Endothelial cell (in vitro differentiated cells): Measurements from ENCODE around the gene CAMK1D. TPM values are rescaled to one million over a fixed set of nuclear protein-coding genes. Genes with fewer than 3 reads are reported as not detected.

Experiments used
- DNase-seq: peaks from one replicate; pipeline ENCODE4 v3.0.0; 2021; ENCODE audit warnings: low spot score
- H3K27ac Mint-ChIP-seq: one replicate; pipeline ENCODE4 v1.8.0; 2021; ENCODE audit warnings: mixed read lengths, inconsistent platforms; ENCODE audit not compliant: unreplicated experiment
- H3K27me3 Mint-ChIP-seq: one replicate; pipeline ENCODE4 v1.8.0; 2021; ENCODE audit warnings: mild to moderate bottlenecking, moderate library complexity, mixed read lengths, inconsistent platforms; ENCODE audit not compliant: unreplicated experiment
- H3K36me3 Mint-ChIP-seq: one replicate; pipeline ENCODE4 v1.8.0; 2021; ENCODE audit warnings: mild to moderate bottlenecking, low read depth, mixed read lengths, inconsistent platforms; ENCODE audit not compliant: unreplicated experiment
- H3K4me1 Mint-ChIP-seq: one replicate; pipeline ENCODE4 v1.8.0; 2021; ENCODE audit warnings: mild to moderate bottlenecking, mixed read lengths, inconsistent platforms; ENCODE audit not compliant: unreplicated experiment
- H3K4me3 Mint-ChIP-seq: one replicate; pipeline ENCODE4 v1.8.0; 2021; ENCODE audit warnings: mild to moderate bottlenecking, mixed read lengths, inconsistent platforms; ENCODE audit not compliant: unreplicated experiment
- H3K9me3 Mint-ChIP-seq: one replicate; pipeline ENCODE4 v1.8.0; 2021; ENCODE audit warnings: mixed read lengths, inconsistent platforms; ENCODE audit not compliant: unreplicated experiment
- total RNA-seq: library from RNA; stranded (reverse); fragmentation: NEBNext Ultra II Directional; extraction: Animal tissue kit (Norgen Biotek cat#: 25700); gene quantifications from one replicate; pipeline ENCODE4 v1.2.1, GENCODE V29; 2021; ENCODE audit not compliant: unreplicated experiment
- TF ChIP-seq, protein P1 (sequence below): fragments of 200-600 bp; sonication (generic); IDR thresholded peaks from one replicate; pipeline ENCODE4 v1.5.0; 2021; ENCODE audit warnings: antibody characterized with exemption; ENCODE audit not compliant: unreplicated experiment

Gene CAMK1D
- total RNA-seq, 1 donor from 2014 or later: 4.1 TPM

DNA sequence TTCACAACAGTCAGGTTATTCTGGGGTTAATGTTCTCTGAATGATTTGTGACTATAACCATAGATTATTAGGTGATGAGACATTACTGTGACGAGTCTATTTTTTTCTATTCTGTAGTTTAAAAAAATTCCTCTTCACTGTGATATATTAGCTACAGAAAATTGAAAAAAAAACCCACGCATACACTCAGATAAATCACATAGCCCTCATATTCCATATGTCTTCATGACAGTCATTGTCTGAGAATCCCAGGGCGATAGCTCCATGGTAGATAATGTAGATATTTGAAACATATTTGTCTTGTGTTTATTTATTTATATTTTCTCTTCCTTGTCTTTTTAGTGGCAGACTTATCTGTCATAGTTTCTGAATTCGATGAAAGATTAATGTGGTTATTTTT, 110.0 kb downstream of the CAMK1D start:
- Mint-ChIP-seq H3K36me3 (no peaks in the 10 kb centered on the region), H3K27me3 (no peaks in the 10 kb centered on the region), H3K4me3 (no peak overlapping the region), H3K27ac (no peak overlapping the region), H3K9me3 (no peaks in the 10 kb centered on the region), H3K4me1 (peaks cover 8% of the 10 kb centered on the region)
- DNase-seq: no peak
- TF ChIP-seq, protein P1, sequence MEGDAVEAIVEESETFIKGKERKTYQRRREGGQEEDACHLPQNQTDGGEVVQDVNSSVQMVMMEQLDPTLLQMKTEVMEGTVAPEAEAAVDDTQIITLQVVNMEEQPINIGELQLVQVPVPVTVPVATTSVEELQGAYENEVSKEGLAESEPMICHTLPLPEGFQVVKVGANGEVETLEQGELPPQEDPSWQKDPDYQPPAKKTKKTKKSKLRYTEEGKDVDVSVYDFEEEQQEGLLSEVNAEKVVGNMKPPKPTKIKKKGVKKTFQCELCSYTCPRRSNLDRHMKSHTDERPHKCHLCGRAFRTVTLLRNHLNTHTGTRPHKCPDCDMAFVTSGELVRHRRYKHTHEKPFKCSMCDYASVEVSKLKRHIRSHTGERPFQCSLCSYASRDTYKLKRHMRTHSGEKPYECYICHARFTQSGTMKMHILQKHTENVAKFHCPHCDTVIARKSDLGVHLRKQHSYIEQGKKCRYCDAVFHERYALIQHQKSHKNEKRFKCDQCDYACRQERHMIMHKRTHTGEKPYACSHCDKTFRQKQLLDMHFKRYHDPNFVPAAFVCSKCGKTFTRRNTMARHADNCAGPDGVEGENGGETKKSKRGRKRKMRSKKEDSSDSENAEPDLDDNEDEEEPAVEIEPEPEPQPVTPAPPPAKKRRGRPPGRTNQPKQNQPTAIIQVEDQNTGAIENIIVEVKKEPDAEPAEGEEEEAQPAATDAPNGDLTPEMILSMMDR: no peak

DNA sequence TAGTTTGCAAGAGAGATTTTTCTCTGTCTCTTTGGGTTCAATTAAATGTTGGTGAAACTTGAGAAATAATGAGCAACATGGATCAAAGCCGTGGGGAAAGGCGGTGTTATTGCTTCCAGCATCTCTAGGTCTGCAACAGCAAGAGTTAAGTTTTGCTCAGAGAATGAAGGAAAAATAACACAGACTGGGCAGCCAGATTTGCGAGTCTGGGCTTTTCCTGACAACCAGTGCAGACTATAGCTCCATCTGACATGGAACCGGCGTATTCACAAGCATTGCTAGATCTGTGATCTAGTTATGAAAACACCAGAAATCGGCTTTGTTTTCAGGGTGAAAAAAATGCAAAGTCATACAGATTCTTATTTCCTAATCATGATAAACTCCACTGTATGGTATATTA, 110.4 kb downstream of the CAMK1D start:
- no peak for DNase-seq
- no peaks in the 10 kb centered on the region for H3K36me3 Mint-ChIP-seq
- TF ChIP-seq, protein P1: no peak
- H3K27ac Mint-ChIP-seq: no peak overlapping the region
- H3K4me3 Mint-ChIP-seq: no peak overlapping the region
- no peaks in the 10 kb centered on the region for H3K27me3 Mint-ChIP-seq
- no peaks in the 10 kb centered on the region for H3K9me3 Mint-ChIP-seq
- peaks cover 8% of the 10 kb centered on the region for H3K4me1 Mint-ChIP-seq

DNA sequence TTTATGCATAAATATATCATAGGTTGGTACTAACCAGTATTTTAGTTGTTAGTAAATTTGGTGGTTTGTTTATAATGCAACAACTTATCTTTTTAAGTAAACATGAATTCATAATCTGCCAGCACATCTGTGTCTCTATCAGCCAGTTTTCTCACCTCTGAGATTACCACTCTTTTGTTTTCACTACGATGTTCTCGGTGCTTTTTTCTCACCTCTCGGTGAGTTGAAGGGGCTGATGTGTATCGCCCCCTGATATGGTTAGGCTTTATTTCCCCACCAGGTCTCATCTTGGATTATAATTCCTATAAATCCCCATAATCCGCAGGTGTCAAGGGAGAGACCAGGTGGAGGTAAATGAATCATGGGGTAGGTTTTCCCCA, 114.1 kb downstream of the CAMK1D start:
- Mint-ChIP-seq H3K27me3 (no peaks in the 10 kb centered on the region), H3K27ac (no peak overlapping the region), H3K4me3 (no peak overlapping the region), H3K9me3 (no peaks in the 10 kb centered on the region), H3K4me1 (peaks cover 8% of the 10 kb centered on the region), H3K36me3 (no peaks in the 10 kb centered on the region)
- TF ChIP-seq, protein P1: no peak
- DNase-seq: no peak

DNA sequence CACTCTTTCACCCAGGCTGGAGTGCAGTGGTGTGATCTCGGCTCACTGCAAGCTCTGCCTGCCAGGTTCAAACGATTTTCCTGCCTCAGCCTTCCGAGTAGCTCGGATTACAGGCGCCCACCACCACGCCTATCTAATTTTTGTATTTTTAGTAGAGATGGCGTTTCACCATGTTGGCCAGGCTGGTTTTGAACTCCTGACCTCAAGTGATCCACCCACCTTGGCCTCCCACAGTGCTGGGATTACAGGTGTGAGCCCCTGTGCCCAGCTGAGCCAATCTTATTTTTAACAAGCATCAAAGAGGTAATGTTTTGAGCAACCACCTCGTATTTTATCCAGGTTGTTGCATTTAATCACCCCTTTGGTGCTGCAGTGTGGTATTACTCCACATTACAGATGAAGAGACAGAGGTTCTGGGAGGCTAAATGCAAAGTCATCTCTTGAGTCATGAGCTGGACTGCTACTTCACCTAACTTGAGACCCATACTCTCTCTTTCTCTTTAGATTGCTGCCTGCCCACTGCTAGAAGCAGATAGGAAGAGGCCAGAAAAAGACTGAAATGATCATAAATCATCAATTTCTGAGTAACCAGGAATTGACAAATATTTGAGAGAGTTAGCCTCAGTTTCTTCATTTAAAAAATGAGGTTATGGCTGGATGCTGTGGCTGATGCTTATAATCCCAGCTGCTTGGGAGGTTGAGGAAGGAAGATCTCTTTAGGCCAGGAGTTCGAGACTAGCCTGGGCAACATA, 116.2 kb downstream of the CAMK1D start:
- no peak overlapping the region for H3K4me3 Mint-ChIP-seq
- no peak for DNase-seq
- TF ChIP-seq, protein P1: no peak

DNA sequence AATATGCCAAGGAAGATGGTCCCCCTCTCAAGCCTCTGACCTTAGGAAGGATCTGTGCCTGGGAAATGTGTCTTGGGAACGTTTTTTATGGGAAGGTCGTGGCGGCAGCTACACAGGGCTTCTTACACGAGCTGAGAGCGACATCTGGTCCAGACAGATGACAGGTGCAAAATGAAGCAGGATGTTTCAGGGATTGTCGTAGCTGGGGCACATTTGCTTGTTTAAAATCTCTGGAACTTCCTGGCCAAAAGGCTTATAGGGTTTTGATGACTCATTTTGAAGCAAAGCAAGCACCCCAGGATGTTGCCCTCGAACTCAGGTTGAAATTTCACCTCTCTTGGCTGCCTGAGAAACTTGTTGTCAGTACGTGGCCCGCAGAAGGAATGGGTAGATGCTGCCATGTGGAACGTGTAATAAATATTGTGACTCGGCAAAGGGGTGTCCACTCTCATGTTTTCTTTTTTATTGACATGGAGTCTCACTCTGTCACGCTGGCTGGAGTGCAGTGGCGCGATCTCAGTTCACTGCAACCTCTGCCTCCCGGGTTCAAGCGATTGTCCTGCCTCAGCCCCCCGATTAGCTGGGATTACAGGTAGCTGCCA, 117.5 kb downstream of the CAMK1D start:
- peaks cover 30% of the 10 kb centered on the region for H3K4me1 Mint-ChIP-seq
- TF ChIP-seq, protein P1: no peak
- H3K27ac Mint-ChIP-seq: no peak overlapping the region
- H3K4me3 Mint-ChIP-seq: no peak overlapping the region
- DNase-seq: no peak
- no peaks in the 10 kb centered on the region for H3K27me3 Mint-ChIP-seq
- no peaks in the 10 kb centered on the region for H3K9me3 Mint-ChIP-seq
- H3K36me3 Mint-ChIP-seq: no peaks in the 10 kb centered on the region

More for the DNA sequence above, 116.2 kb downstream of the CAMK1D start:
- Mint-ChIP-seq H3K4me1 (peaks cover 21% of the 10 kb centered on the region), H3K27ac (no peak overlapping the region), H3K36me3 (no peaks in the 10 kb centered on the region), H3K9me3 (no peaks in the 10 kb centered on the region), H3K27me3 (no peaks in the 10 kb centered on the region)
